Activated CD8-positive, alpha-beta memory T cell treated with anti-CD3 and anti-CD28 coated beads, Interleukin-2, amount 50 U/mL, for 24 hours (primary cell): ENCODE results near the gene FAM110A.
"Not testable (repeated sequence)": the region's sequence is repeated elsewhere in the genome, so short reads cannot be mapped to it uniquely, and the experiment has no call there.

ENCODE experiments used
- DNase-seq: peaks from one replicate; pipeline ENCODE4 v3.0.0-alpha.2; 2020; ENCODE audit errors: extremely low read depth

Gene FAM110A

DNA sequence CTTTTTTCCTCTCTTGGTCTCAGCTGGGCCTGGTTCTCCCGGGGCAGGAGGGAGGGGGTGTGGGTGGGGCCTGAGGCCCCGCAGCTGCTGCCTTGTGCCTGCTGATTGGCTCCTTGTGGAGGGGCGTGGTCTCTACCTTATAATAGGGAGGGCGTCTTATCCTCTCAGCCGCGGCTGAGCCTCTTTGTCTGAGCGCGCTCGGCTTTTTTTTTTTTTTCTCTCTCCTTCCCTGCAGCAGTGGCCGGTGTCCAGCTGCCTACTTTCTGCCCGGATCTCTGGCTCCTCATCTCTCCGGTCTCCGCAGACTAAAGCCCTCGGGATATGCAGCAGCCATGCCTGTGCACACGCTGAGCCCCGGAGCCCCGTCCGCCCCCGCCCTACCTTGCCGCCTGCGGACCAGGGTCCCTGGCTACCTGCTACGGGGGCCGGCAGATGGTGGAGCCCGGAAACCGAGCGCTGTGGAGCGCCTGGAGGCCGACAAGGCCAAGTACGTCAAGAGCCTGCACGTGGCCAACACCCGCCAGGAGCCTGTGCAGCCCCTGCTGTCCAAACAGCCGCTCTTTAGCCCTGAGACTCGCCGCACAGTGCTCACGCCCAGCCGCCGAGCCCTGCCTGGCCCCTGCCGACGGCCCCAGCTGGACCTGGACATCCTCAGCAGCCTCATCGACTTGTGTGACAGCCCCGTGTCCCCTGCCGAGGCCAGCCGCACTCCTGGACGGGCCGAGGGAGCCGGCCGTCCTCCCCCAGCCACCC, 11.1 kb downstream of the FAM110A start:
- DNase-seq = peak; percentile 76

DNA sequence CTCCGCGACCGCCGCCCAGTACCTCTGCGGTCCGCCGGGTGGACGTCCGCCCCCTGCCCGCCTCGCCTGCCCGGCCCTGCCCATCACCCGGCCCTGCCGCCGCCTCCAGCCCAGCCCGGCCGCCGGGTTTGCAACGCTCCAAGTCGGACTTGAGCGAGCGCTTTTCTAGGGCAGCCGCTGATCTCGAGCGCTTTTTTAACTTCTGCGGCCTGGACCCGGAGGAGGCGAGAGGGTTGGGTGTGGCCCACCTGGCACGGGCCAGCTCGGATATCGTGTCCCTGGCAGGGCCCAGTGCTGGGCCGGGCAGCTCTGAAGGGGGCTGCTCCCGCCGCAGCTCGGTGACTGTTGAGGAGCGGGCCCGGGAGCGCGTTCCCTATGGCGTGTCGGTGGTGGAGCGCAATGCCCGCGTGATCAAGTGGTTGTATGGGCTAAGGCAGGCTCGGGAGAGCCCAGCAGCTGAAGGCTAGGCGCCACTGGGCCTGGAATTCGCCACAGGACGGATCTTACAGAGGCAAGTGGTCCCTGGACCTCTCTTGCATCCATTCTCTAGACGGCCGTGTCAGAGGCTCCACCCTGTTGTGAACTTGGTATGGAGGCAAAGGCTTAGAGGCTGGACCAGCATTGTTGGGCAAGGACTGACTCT, 11.8 kb downstream of the FAM110A start:
- DNase-seq = no peak

DNA sequence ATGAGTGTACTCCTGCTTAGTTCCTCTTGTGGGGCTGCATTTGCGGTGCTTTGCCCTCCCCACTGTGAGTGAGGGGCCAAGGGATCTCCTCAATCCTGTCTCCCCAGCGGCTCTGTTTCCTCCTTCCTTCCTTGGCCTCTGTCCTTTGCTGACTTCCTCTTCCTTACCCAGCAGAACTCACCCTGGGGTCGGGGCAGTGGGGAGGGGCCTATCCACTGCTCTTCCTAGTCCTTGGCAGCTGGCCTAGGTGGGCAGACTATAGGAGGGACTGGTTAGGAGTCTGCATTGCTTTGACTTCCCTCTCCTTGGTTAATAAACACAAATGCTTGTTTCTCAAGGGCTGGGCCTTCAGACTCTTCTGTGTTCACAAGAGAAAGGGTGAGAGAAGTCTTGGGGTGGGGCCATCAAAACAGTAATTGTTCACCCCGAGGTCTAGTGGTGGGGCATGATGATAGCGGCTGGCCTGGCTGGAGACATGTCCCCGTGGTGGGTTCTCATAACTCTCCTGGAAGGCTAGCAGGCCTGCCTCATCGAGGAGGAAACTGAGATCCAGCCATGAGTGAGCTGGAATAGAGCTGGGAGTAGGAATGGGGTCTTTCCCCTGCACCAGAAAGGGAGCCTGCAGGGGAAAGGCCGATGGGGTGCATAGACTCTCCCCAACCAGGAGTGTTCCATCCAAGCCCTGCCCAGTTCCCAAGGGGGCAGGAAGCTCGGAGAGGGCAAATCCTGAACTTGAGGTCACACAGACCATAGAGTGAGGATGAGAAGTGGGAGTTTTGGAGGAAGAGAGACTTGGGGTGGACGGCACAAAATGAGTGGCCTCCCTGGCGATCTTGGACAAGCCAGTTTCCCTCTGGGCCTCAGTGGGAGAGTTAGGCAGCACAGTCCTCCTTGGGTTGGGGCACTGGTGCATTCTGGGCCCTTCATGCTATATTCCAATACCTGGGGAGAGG, 12.7 kb downstream of the FAM110A start:
- DNase-seq = no peak

DNA sequence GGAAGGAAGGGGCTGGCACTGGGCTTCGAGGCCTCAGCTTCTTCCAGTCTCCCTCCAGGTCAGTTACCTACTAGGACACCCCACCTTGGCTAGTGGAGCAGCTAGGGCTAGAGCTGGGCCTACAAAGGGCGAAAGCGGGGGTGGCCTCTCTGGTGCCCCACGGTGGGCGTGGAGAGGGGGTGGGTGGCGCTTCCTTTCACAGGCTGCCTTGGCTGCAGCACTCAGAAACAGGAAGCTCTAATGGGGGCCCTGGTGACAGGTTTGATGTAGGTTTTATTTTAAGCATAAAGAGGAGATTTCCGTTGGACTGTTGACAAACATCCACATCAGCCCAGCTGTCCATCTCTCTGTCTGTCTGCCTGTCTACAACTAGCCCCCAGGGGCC, 13.4 kb downstream of the FAM110A start:
- DNase-seq = no peak

DNA sequence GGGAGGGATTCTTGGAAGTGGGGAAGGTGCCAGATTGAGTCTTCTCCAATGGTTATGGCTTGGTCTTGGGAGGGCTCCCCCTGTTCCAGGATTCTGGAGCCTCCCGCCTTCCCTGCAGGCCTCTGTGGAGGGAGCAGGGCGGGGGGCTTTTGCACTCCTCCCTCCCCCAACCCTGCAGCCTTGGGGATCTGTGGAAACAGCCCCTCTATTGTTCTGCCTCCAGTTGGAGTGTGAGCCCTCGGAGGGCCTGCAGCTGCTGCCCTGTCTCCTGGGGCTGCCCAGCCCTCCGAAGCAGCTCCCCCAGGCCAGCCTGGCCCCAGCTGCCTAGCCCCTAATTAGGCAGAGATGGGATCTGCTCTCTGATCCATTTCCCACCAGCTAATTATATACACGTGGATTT, 14.7 kb downstream of the FAM110A start:
- DNase-seq = no peak

DNA sequence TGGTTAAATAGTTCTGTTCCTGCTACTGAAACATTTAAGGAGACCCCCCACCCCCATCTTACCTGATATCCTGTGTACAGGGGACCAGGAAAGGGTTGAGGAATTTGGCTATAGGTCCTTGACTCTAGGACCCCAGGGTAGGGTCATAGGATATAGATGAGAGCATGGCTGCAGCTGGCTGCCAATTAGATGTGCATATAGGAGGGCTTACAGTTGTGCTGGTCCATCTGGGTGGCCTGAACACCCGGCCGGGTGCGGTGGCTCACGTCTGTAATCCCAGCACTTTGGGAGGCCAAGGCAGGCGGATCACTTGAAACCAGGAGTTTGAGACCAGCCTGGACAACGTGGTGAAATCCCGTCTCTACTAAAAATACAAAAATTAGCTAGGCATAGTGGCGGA, 15.2 kb downstream of the FAM110A start:
- not testable (repeated sequence) for DNase-seq

DNA sequence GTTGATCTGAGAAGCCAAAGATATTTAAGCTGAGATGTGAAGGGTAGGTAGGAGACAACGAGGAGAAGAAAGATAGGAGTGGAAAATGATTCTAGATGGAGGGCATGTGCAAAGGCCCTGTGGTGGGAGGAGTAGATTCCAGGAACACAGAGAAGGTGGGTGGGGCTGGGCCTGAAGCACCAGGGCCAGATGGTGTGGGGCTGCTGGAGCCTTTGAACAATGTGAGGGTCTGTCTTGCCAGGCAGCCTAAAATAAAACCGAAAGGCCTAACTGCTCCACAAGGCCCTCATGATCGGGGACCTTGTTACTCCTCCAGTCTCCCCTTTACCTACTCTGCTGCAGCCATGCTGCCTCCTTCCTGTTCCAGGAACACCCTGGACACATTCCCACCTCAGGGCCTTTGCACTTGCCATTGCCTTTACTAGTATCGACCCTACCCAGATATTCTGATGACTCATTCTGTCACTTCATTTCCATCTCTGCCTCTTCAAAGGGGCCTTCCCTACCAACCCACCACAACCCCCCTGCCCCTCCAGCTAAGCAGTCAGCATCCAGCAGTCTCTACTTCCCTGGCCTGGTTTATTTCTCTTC, 20.0 kb downstream of the FAM110A start:
- no peak for DNase-seq

DNA sequence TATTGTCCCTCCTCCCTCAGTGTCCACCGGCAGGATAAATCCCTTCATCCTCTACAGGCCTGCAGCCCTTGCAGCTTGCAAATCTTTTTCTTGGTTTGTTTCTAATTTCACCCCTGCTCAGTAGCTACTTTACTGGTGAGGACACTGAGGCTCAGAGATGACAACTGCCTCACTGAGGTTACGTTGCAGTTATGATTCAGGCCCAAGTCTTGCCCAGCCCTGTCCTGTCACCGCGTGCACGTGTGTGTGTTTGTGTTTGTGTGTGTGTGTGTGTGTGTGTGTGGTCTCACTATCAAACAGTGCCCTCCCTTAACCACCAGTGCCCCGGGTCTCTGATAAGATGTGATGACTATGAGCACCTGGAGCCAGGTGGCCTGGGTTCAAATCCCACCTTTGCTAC, 21.1 kb downstream of the FAM110A start:
- DNase-seq = no peak

DNA sequence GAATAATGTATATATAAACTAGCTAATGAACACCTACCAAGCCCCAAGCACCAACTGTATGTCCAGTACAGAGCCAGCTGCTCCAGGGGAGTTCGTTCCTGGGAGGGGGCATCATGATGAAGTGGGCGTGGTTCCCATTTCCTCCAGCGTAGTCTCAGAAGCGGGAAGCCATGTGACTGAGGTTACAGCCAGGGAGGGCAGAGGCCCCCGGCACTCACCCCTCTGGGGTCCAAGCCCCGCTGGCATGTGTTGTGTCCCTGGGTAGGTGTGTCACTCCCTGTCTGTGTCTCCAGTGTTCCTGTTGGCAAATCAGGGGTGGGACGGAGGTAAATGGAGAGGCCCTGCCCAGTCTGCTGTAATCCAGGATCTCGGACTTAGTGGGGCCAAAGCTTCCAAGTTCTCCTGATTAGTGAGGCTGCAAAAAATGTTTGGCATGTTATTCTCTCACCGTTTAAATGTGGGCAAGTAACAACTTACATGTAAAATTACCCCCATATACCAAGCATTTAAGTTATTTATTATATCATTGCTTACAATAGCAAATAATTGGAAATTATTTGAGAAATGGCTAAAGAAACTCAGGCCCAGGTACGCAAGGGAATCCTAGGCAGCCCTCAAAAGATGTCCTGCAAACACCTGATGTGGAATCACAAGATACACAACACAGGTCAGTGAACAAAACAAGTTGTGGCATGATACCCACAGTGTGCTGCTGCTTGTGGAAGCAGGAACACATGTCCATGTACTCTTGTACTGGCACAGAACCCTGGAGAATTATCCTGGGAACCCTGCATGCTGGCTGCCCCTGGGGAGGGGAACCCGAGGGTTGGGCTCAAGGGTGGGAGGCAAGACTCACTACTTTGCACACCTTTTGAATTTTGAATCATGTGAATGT, 22.2 kb downstream of the FAM110A start:
- no peak for DNase-seq

DNA sequence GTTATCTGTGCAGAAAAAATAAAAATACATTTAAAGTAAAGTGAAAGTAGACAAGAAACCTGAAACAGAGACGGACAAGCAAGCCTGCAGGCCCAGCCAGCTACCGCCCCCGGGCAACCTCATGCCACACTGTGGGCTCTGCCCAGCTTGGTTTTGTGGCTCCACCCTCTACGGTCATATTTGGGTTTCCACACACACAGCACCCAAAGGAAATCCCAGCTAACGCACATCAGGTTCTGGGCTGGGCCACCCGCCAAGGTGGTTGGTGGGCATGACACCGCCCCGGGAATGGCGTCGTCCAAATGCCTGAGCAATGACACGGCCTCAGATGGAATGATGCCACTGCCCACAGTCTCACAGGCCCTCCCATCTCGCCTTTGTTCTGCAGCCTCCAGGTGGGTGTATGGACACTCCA, 22.9 kb downstream of the FAM110A start:
- DNase-seq = no peak

DNA sequence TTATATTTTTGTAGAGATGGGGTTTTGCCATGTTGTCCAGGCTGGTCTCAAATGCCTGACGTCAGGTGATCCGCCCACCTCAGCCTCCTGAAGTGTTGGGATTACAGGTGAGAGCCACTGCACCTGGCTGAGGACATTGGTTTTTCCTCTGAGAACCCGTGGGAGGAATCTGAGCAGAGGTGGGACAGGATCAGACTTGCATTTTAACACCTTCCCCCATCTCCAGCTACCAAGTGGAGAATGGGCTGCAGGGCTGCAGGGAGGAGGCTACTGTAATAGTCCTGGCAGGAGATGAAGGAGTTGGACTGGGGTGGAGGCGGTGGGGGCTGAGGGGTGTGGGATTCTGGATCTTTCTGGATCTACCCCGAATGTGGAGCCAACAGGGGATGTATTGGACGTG, 24.5 kb downstream of the FAM110A start:
- no peak for DNase-seq

DNA sequence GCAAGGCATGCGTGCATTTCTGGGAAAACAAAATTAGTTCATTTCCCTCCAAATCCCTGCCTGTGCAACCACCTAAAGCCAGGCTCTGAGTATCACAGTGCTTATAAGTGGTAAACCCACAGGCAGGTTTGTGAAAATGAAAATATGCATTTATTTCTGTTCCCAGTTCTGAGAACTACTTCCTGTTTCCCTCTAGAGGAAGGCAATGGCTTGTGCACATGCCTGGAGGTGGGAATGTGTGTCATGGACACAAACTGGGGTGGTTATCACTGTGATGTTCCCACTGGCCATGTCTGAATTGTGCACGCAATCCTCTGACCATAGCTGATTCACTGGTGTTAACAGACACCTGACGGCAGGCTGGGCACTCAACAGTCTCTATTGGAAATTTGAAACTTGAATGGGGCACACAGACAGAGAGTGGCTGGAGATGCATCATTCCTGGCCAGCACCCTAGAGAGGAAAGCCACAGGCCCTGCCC, 26.3 kb downstream of the FAM110A start:
- no peak for DNase-seq

DNA sequence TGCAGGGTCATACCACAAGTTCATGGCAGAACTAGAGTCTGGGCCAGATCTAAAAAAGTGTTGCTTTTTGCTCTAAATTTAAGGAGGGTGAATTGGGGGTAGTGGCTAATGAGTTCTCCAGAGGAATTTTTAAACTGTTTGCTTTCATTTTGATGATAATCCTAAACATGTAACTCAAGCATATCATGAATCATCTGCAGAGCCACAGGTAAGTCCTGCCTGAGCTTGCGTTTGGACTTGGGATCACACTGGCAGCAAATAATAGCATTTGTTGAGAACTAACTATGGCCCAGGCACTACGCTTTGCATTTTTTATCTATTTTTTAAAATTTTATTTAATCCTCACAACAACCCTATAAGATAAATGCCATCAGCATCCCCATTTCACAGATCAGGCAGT, 27.4 kb downstream of the FAM110A start:
- DNase-seq = no peak

DNA sequence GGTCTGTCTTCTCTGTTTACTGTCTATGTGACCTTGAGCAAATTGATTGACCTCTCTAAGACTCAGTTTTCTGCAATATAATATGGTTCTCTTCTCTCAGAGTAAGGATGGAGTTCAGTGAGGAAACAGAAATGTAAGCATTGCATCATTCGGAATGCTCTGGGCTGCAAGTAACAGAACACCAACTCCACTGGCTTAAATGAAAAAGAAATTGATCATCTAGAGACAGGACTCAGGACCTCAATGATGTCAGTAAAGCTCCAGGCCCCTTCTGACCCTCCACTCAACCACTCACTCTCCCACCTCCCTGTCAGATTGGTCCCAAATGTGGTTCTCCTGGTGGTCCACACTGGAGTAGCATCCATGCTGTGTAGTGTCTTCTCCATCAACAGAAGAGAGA, 31.9 kb downstream of the FAM110A start:
- no peak for DNase-seq

DNA sequence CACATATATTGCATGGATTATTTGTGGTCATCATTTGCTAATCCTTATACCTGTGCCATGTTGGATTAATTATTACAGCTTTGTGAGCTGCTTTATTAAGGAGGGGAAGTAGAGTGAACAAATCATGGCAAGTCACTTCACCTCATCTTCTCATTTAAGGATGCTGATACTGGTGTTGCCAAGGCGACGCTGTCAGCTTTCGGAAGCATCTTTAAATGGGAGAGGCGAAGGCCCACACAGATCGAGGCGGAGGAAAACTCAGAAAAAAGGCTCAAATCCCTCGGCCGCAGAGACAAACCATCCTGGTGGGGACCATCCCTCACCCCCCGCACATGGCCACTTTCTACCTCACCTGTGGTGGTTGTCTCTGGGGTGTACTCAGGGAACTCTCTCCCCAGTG, 34.8 kb downstream of the FAM110A start:
- no peak for DNase-seq

DNA sequence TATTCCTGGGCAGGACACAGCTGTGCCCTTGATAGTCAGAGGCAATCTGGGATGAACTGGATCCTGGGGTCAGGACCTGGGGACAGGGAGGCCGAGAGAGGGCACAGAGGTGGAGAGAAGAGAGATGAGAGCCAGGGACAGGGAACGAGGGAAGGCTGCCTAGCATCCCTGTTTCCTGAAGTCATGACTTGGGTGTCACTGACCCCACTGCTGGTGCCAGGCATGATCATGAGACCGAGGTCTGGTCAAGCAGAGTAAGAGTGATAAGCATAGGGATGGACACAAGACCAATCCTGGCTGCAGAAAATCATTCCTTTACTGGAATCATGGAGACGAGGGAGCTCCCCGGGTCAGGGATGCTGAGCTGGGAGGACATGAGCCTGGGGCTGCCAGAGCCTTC, 36.1 kb downstream of the FAM110A start:
- no peak for DNase-seq

DNA sequence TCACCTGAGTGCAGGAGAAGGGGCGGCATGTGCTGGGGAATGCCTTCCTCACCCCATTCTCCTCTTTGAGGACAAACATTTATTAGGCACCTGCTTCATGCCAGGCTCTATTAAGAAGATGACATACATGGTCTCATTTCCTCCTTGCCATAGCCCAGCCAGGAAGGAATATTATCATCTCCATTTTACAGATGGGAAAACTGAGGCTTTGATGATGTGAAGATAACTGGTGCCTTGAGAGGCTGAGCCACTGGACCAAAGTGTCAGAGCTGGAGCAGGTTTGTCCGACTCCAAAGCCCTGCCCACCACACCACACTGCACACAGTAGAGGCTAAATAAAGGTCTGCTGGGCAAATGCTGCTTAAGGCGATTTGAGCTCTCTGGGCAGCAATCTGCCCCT, 37.2 kb downstream of the FAM110A start:
- DNase-seq = no peak

DNA sequence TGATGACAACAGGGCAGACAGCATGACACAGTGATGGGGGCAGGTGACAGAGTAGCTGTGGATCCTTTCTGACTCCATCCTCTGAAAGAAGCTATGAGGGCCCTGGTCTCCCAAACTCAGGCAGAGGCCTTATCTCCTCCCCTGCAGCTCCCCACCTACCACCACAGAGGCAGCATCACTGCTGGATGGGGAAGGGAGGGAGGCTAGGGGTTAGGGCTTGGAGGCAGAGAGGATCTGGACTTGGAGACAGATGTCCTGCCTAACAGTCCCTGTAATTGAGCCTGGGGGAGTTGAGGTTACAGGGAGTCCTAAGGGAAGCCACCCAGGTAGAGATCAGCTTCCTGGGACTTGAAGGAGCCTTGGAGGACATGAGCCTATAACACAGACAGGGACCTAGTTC, 37.9 kb downstream of the FAM110A start:
- no peak for DNase-seq

DNA sequence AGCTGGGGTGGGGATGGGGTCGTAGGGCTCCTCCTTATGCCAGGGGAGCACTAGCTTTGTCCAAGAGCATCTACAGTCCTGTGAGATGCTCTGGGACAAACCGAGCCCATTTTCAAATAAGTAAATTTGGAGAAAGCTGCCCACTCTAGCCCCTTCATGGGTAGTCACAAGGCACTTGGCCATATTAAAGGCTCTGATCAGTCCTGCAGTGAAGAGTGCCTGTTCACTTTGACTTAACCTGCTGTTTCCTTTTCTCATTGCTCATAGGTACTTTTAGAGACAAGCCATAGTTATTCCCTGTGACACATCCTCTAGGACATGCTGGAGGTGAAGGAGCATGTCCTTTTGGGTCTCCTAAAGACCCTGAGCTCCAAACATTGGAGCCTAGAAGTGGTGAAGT, 38.4 kb downstream of the FAM110A start:
- no peak for DNase-seq

DNA sequence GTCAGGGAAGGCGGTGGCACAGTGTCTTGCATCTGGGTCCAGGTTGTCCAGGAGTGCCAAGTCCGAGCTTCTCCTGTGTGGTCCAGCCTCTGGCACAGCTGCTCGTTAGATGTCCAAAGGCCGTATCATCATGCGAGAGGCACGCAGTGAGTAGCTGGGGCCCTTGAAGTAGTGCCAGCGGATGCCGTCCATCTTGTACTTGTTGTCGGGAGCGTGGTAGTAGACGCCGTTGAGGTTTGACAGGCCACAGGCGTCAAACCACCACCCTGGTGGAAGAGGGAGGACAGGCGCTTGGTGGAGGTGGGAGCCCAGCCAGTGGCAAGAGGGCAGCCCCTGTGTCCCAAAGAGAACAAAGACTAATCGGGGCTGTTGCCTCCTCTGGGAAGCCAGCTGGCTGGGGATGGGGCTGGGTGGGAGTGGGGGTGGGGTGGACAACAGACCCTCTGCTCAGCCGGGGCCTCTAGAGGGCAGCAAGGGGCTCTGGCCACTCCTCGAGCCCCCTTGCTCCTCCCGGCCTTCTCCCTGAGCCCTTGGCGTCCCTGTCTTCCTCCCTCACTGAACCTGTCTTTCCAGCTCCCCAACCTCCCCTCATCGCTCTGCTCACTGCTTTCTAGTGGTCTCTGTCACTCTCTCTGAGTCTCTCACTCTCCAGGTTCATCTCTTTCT, 39.5 kb downstream of the FAM110A start:
- no peak for DNase-seq
